ENCODE measurements around the gene LRRC47.

- TF ChIP-seq CTCF (IDR thresholded peaks at IDR 0.05) (no peak), POLR2A (IDR thresholded peaks at IDR 0.05) (no peak)
These were observed 35.4 kb upstream of the LRRC47 start for GRCh38 chr1:3831689-3832088.
